AG09319 (cell line): ENCODE data around the gene PRR36.

ENCODE experiments used
- DNase-seq: peaks from one replicate; pipeline ENCODE4 v3.0.0-alpha.2; 2010; ENCODE audit warnings: low read depth; ENCODE audit errors: extremely low read depth
- TF ChIP-seq, protein P1 (sequence below): IDR thresholded peaks from 2 replicates; pipeline ENCODE4 v1.5.1; 2011; ENCODE audit warnings: low read depth, mild to moderate bottlenecking, inconsistent platforms, low read length, moderate library complexity

PRR36 gene

DNA sequence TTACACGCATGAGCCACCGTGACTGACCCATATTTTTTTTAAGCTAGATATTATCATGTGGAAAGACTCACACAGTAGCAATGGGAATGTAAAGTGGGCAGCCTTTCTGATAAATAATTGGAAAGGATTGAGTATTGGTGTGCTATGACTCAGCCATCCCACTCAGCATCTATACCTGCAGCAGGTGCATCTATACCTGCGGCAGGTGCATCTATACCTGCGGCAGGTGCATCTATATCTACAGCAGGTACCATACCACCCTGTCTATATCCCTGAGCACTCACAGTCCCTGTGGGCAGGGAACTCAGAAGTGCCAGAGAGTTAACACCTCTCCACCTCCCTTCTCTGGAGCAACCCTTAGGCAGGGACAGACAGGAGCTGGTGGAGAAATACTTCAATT is 8.9 kb upstream of the PRR36 start:
- no peak for DNase-seq
- TF ChIP-seq, protein P1, sequence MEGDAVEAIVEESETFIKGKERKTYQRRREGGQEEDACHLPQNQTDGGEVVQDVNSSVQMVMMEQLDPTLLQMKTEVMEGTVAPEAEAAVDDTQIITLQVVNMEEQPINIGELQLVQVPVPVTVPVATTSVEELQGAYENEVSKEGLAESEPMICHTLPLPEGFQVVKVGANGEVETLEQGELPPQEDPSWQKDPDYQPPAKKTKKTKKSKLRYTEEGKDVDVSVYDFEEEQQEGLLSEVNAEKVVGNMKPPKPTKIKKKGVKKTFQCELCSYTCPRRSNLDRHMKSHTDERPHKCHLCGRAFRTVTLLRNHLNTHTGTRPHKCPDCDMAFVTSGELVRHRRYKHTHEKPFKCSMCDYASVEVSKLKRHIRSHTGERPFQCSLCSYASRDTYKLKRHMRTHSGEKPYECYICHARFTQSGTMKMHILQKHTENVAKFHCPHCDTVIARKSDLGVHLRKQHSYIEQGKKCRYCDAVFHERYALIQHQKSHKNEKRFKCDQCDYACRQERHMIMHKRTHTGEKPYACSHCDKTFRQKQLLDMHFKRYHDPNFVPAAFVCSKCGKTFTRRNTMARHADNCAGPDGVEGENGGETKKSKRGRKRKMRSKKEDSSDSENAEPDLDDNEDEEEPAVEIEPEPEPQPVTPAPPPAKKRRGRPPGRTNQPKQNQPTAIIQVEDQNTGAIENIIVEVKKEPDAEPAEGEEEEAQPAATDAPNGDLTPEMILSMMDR: no peak

- no peak for DNase-seq
- TF ChIP-seq, protein P1: no peak
Measured at GRCh38 chr19:7881910-7882309, 7.7 kb upstream of the PRR36 start.

- TF ChIP-seq, protein P1: no peak
- DNase-seq: no peak
Measured at GRCh38 chr19:7879836-7880235, 5.6 kb upstream of the PRR36 start.

- no peak for DNase-seq
- TF ChIP-seq, protein P1: no peak
Measured at GRCh38 chr19:7879111-7879807, 5.1 kb upstream of the PRR36 start.

DNA sequence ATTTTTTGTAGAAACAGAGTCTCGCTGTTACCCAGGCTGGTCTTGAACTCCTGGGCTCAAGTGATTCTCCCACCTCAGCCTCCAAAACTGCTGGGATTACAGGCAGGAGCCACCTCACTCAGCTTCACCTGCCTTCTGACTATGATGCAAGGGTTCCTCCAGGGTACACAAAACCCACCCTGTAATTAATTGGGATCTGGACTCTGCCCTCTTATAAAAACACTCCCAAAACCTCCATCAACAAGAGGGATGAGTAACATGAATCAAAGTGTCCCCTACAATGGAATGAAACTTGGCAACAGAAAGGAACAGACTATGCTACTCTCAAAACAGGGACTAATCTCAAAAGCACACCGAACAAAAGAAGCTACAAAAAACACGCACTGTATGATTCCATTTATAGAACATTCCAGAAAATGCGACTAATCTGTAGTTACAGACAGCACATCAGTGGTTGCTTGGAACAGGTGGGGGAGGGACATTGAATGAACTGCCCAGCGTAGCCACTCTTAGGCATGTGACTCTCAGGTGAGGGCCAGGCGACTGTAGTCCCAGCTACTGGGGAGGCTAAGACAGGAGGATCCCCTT is 3.2 kb upstream of the PRR36 start:
- TF ChIP-seq, protein P1: no peak
- no peak for DNase-seq

- TF ChIP-seq, protein P1: no peak
- DNase-seq: no peak
Measured at GRCh38 chr19:7874897-7875273, 695 bp upstream of the PRR36 start.

DNA sequence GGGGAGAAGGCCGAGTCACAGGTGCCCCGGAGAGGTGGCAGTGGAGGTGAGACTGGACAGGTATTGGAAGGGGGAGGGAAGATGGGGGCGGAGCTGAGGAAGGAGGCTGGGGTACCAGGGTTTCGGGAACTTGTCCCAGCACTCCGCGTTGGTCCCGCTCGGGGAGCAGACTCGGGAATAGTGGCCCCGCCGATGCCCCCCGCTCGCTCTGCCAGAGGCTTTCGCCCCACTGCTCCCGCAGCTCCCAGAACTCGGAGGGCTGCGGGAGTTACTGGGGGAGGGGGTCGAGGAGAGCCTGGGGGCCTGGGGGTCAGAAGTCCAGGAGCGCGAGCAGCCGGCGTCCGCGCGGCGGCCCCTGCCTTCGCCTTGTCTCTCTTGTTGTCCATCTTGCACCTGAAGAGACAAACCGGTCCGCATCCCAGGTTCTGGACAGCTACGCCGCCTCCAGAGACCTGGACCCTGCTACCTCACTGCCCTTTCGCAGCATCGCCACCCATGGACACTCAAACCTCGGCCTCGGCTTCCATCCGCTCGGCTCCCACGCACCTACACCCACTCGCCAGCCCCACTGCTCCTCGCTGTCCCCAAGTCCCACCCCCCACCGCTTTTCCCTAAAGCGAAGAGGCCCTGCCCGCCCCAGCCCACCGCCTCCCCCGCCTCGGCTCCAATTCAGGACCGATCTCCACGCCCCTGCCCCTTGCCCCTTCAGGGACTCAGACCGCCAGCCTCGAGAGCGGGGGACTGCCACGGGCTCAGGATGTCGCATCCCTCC is 700 bp downstream of the PRR36 start:
- TF ChIP-seq, protein P1: no peak

More for the DNA sequence above, 700 bp downstream of the PRR36 start:
- DNase-seq: no peak
